OCI-LY3 (cell line): Measurements from ENCODE around the gene TRIML1.

Experiments used
- CTCF ChIP-seq: fragments of 200-600, 300-600 bp; sonication (generic); IDR thresholded peaks from 2 replicates; pipeline ENCODE4 v1.5.1; 2014; ENCODE audit warnings: antibody characterized with exemption, low read length, low read depth
- EZH2phosphoT487 ChIP-seq: fragments of 200-600 bp; shearing (Covaris generic); IDR thresholded peaks from 2 replicates; pipeline ENCODE4 v1.6.1; 2018; ENCODE audit warnings: antibody characterized with exemption, mixed run types, low read depth

DNA sequence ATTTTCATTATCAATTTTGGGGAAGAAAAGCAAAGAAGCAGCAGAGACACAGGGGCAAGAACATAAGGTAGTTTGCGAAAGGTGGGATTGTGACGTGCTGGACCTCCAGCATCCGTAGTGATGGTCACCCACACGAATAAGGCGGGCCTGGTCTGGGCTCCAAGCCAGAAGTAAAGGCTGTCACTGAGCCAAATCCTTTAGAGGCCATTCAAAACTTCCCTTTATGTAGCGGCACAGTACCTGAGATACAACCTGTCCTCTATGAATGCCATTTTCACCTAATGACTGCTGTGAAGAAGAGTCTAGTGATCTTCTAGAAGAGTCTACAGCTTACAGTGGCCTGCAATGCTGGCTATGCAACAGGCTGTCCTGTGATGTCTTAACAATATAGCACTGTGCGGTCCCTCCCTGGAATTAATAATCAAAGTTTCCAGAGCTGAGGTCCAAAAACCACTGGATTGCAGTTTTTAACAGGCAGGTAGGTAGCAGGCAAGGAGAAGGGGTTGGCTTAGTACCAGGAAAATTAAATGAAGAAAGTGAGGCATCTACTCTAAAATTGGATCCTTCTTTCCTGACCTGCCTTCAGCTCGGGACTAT, 56.2 kb downstream of the TRIML1 start:
- TF ChIP-seq CTCF (no peak), EZH2phosphoT487 (no peak)
